Lung (tissue), 12 donors: Measurements from ENCODE around the gene LIMS2. TPM values are rescaled to one million over a fixed set of nuclear protein-coding genes. Genes with fewer than 3 reads are reported as not detected.

Experiments
- ATAC-seq: fragments of 200-7000 bp; cut with Tn5 transposase; one replicate; pipeline ENCODE4 v1.9.1; 2020; ENCODE audit warnings: moderate number of reproducible peaks; ENCODE audit not compliant: insufficient read depth, low FRiP score
- DNase-seq, 3 donors: peaks; one replicate each; pipeline ENCODE4 v3.0.0-alpha.2; 2013 to 2017
- H3K27ac ChIP-seq, 2 donors: one replicate each; pipeline ENCODE4 v1.5.1; 2013; ENCODE audit warnings: mild to moderate bottlenecking in 2 of 2, moderate library complexity in 2 of 2, control low read depth in 1 of 2, inconsistent platforms in 1 of 2, low read depth in 1 of 2, low read length in 1 of 2
- H3K27me3 ChIP-seq, 3 donors: one replicate each; pipeline ENCODE4 v1.5.1; 2013; ENCODE audit warnings: low read length in 2 of 3; ENCODE audit not compliant: control insufficient read depth in 3 of 3, insufficient read depth in 3 of 3
- H3K36me3 ChIP-seq, 4 donors: one replicate each; pipeline ENCODE4 v1.5.1; 2013; ENCODE audit warnings: low read length in 4 of 4, mild to moderate bottlenecking in 1 of 4, moderate library complexity in 1 of 4; ENCODE audit not compliant: control insufficient read depth in 4 of 4, insufficient read depth in 4 of 4
- H3K4me1 ChIP-seq, 5 donors: one replicate each; pipeline ENCODE4 v1.5.1; 2013; ENCODE audit warnings: low read length in 5 of 5, mild to moderate bottlenecking in 2 of 5, moderate library complexity in 1 of 5; ENCODE audit not compliant: control insufficient read depth in 5 of 5, insufficient read depth in 5 of 5
- H3K4me3 ChIP-seq: one replicate; pipeline ENCODE4 v1.5.1; 2013; ENCODE audit warnings: mild to moderate bottlenecking, control low read depth, moderate library complexity
- H3K9ac ChIP-seq, 2 donors: one replicate each; pipeline ENCODE4 v1.5.1; 2013; ENCODE audit warnings: low read length in 2 of 2, control low read depth in 1 of 2; ENCODE audit not compliant: insufficient read depth in 1 of 2
- H3K9me3 ChIP-seq, 4 donors: one replicate each; pipeline ENCODE4 v1.5.1; 2013; ENCODE audit warnings: low read length in 3 of 4, mild to moderate bottlenecking in 1 of 4, moderate library complexity in 1 of 4; ENCODE audit not compliant: control insufficient read depth in 4 of 4, insufficient read depth in 3 of 4
- WGBS, 2 donors: extraction: QIAGEN DNeasy Blood & Tissue Kit; methylation state at CpG; one replicate each; pipeline ENCODE4 v1.1.7; 2013; 5-methylcytosine and 5-hydroxymethylcytosine counted together
- polyA plus RNA-seq, 2 donors: library from polyadenylated mRNA; stranded (reverse); fragments of 200-250 nt; gene quantifications; one replicate each; pipeline ENCODE4 v1.2.1, GENCODE V29; 2013
- total RNA-seq, 2 donors: library from RNA; depleted of rRNA in 1 of 2; stranded (reverse); fragments of >200 nt in 1 of 2; gene quantifications; one replicate each; pipeline ENCODE4 v1.2.1, GENCODE V29; 2014 to 2021
- TF ChIP-seq, protein P1 (sequence below): IDR thresholded peaks from 2 replicates; pipeline ENCODE4 v1.5.1; 2012; ENCODE audit warnings: mild to moderate bottlenecking; ENCODE audit errors: control extremely low read depth, extremely low read depth
- donor health status: control.
- donor health status: control.
- donor health status: Bipolar disorder and iron deficiency.
- donor health status: healthy.
- donor health status: DM: yes; HTN: yes; CAD: no.

LIMS2 gene
- total and polyA plus RNA-seq, 4 donors: 22.2 to 138 (median 80.4) TPM

DNA sequence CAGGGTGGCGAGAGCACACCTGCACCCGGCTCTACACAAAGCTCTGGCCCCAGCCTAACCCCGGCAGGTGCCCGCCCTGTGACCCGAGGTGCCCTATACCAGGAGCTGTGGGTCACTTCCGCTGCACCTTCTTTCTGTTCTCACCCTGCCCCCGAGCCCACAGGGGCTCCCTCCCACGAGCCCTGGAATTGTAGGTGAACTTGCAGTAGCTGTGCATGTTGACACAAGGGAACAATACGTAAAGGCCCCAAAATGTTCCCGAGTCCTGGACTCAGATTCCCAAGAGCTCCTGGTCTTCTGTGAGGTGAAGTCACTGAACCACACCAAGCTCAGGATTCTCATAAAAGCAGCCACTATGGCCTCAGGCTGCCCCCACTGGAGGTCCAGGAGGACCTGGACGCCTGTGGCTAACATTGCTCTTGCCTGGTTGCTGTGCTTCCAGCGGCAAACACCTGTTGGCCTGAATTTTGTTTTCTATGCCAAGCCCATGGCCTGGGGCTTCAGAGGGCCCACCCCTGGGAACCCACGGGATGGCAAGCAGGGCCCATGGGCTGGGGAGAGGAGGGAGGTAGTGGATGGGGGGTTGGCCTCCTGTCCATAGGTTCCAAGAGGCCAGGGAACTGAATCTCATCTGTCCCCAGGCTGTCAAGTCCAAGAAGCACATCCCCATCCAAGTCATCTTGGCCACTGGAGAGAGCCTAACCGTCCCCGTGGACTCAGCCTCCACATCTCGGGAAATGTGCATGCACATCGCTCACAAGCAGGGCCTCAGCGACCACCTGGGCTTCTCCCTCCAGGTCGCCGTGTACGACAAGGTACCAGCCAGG, 52.6 kb downstream of the LIMS2 start:
- peaks cover 0 to 2% (median 0%) of the 10 kb centered on the region in 4 donors for H3K9me3 ChIP-seq
- H3K4me3 ChIP-seq: no peak overlapping the region
- no peaks in the 10 kb centered on the region for H3K27me3 ChIP-seq
- peak in 1 of 3 donors; percentile 9 for DNase-seq
- 90 to 94% methylated on average over 21 of the region's 21 CpGs for WGBS, 2 donors
- TF ChIP-seq, protein P1, sequence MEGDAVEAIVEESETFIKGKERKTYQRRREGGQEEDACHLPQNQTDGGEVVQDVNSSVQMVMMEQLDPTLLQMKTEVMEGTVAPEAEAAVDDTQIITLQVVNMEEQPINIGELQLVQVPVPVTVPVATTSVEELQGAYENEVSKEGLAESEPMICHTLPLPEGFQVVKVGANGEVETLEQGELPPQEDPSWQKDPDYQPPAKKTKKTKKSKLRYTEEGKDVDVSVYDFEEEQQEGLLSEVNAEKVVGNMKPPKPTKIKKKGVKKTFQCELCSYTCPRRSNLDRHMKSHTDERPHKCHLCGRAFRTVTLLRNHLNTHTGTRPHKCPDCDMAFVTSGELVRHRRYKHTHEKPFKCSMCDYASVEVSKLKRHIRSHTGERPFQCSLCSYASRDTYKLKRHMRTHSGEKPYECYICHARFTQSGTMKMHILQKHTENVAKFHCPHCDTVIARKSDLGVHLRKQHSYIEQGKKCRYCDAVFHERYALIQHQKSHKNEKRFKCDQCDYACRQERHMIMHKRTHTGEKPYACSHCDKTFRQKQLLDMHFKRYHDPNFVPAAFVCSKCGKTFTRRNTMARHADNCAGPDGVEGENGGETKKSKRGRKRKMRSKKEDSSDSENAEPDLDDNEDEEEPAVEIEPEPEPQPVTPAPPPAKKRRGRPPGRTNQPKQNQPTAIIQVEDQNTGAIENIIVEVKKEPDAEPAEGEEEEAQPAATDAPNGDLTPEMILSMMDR: no peak
- H3K9ac ChIP-seq: no peak overlapping the region
- no peak overlapping the region for H3K27ac ChIP-seq
- ATAC-seq: no peak
- H3K36me3 ChIP-seq: no peaks in the 10 kb centered on the region
- no peaks in the 10 kb centered on the region for H3K4me1 ChIP-seq

DNA sequence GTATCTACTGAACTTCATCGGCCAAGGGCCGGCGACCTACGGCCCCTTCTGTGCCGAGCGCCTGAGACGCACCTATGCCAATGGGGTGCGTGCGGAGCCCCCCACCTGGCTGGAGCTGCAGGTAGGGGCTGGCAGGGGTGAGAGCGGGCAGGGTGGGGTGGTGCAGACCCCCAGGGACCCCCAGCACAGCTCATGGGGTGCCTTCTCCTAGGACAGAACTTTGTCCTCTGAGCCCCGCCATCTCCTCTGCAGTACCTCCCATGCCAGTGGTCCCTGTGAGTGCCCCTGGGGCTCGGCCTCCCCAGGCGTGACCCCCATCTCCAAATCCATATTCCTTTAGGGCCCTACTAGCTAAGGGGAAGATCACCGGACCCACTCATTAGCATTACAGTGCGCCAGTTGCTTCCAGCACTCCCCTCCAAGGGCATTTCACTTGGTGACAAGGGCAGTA, 53.3 kb downstream of the LIMS2 start:
- ATAC-seq (no peak), DNase-seq (no peak)
- Histone ChIP-seq H3K9me3 (peaks cover 0 to 2% (median 0%) of the 10 kb centered on the region in 4 donors), H3K27ac (no peak overlapping the region), H3K36me3 (no peaks in the 10 kb centered on the region), H3K9ac (no peak overlapping the region), H3K4me1 (no peaks in the 10 kb centered on the region), H3K27me3 (no peaks in the 10 kb centered on the region), H3K4me3 (no peak overlapping the region)
- 94 to 95% methylated on average over 15 of the region's 15 CpGs for WGBS, 2 donors
- TF ChIP-seq, protein P1: no peak

DNA sequence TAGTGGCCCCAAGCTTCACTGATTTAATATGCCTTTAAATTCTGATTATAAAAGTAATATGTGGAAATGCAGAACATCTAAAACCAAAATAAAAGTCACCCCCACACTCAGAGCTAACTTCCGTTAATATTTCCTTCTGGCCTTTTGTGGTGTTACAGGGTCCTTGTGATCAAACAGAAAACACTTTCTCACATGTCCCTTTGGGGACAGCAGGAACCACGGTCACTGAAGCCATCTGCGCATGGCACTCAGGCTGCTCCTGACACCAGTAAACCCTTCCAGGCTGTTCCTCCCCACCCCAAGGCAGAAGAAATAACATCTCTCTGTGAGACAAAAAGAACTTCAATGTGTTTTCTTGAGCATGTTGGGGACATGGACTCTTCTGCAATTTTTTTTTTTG, 54.5 kb downstream of the LIMS2 start:
- peaks cover 0 to 2% (median 0%) of the 10 kb centered on the region in 4 donors for H3K9me3 ChIP-seq
- H3K4me1 ChIP-seq: no peaks in the 10 kb centered on the region
- no peak overlapping the region for H3K27ac ChIP-seq
- no peaks in the 10 kb centered on the region for H3K36me3 ChIP-seq
- DNase-seq (no peak), ATAC-seq (no peak)
- WGBS, 2 donors: 56 to 65% methylated on average over 3 of the region's 3 CpGs
- no peak overlapping the region for H3K9ac ChIP-seq
- TF ChIP-seq, protein P1: no peak
- H3K27me3 ChIP-seq: no peaks in the 10 kb centered on the region
- no peak overlapping the region for H3K4me3 ChIP-seq
